Panc1 (cell line): Measurements from ENCODE around the gene VSX1.
A peak's percentile ranks its signal among the peaks of the same experiment; 100 is the strongest.

Source experiments
- CTCF ChIP-seq: fragments of 450-650 bp; IDR thresholded peaks from 2 replicates; pipeline ENCODE4 v1.5.1; 2017; ENCODE audit warnings: mild to moderate bottlenecking
- POLR2AphosphoS5 ChIP-seq: IDR thresholded peaks from 2 replicates; pipeline ENCODE4 v1.6.1; 2012; ENCODE audit warnings: mild to moderate bottlenecking, low read depth, low read length, moderate library complexity

- peak; percentile 64 for TF ChIP-seq CTCF
- TF ChIP-seq POLR2AphosphoS5: peak; percentile 46; the same call in 1 of the 2 replicates
Observed at GRCh38 chr20:25076731-25077609, 5.0 kb downstream of the VSX1 start.
